ENCODE data around the gene DUS2. TPM values are rescaled to one million over a fixed set of nuclear protein-coding genes. Genes with fewer than 3 reads are reported as not detected.
A peak's percentile ranks its signal among the peaks of the same experiment; 100 is the strongest.

Gene DUS2
- total and polyA plus RNA-seq, 2 of the 8 experiments (the other 6 are each of a cell fraction or from before 2014, with no cell fraction given) = 17.2 to 27.0 TPM

- TF ChIP-seq CTCF (IDR thresholded peaks at IDR 0.05; ENCODE audit: control extremely low read depth in 1 of 3, insufficient read depth in 1 of 3, low read depth in 1 of 3, low read length in 3 of 3) (peak; percentile 89 to 97 (median 96)), SRF (IDR thresholded peaks at IDR 0.05; ENCODE audit: low read depth, low read length) (no peak), USF2 (IDR thresholded peaks at IDR 0.05; ENCODE audit: low read length) (no peak), CEBPB (IDR thresholded peaks at IDR 0.05; ENCODE audit: low read depth, low read length) (no peak), TCF12 (IDR thresholded peaks at IDR 0.05; ENCODE audit: low read depth, low read length) (no peak), POLR2AphosphoS5 (IDR thresholded peaks at IDR 0.05; ENCODE audit: low read depth, low read length) (no peak), GTF2F1 (IDR thresholded peaks at IDR 0.05; ENCODE audit: borderline replicate concordance, low read depth, low read length) (no peak), BACH1 (IDR thresholded peaks at IDR 0.05; ENCODE audit: low read length) (no peak), KDM4A (IDR thresholded peaks at IDR 0.05; ENCODE audit: low read depth, low read length, severe bottlenecking) (no peak), BCL11A (IDR thresholded peaks at IDR 0.05; ENCODE audit: low read depth in 2 of 2, low read length in 2 of 2) (no peak), CBX8 (IDR thresholded peaks at IDR 0.05; ENCODE audit: borderline replicate concordance, low read depth, low read length) (no peak), YY1 (IDR thresholded peaks at IDR 0.05; ENCODE audit: low read depth, low read length) (peak; percentile 36; the same call in 1 of the 2 replicates), POLR2A (IDR thresholded peaks at IDR 0.05; ENCODE audit: control extremely low read depth in 1 of 2, low read depth in 2 of 2, low read length in 2 of 2) (no peak), NRF1 (IDR thresholded peaks at IDR 0.05; ENCODE audit: low read depth, low read length) (no peak), KDM1A (IDR thresholded peaks at IDR 0.05; ENCODE audit: borderline replicate concordance, low read length) (no peak), TAF1 (IDR thresholded peaks at IDR 0.05; ENCODE audit: low read depth, low read length) (no peak), RAD21 (IDR thresholded peaks at IDR 0.05 in 1 of 2, conservative IDR thresholded peaks at IDR 0.05 in 1 of 2; ENCODE audit: low read depth in 2 of 2, low read length in 2 of 2) (peak; percentile 97), SP1 (IDR thresholded peaks at IDR 0.05; ENCODE audit: low read depth, low read length) (no peak), HDAC6 (IDR thresholded peaks at IDR 0.05; ENCODE audit: low read depth, low read length) (no peak)
Observed at GRCh38 chr16:68040506-68041288, 17.6 kb downstream of the DUS2 start (continued).

Data from H1 (cell line).